ENCODE measurements around the gene NDUFS7.

Gene NDUFS7

DNA sequence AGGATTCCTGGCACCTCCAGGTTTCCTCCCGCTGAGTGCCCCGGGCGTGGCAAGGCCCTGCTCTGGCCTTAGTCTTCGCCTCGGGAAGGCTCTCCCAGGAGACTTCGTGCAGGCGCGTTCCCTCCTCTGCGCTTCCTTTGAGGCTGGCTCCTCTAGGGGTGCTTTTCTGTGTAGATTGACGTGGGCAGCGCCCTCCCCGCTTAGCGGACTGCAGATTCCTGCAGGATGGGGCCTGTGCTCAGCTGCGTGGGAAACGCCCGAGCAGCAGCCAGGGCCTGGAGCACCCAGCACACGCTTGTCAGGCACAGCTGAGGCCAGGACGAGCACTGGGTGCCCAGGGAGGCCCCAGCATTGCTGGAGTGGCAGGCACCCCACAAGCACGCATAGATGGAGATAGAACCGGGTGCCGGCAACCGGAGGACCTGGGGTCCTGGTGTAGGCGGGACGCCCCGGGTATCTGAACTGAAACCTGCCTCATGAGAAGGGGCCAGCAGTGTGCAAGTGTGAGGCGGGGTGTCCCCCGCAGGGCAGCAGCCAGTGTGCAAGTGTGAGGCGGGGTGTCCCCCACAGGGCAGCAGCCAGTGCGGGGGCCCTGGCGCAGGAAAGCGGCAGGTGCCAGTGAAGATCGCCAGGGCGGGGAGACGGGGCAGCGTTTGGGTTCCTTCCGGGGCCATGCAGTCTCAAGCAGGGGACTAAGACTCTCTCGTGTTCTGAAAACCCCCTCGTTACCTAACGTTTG is 3.4 kb downstream of the NDUFS7 start:
- DNase-seq (ENCODE audit: low read depth) = no peak

GRCh38 chr19:1387684-1388636 is 4.3 kb downstream of the NDUFS7 start:
- DNase-seq (ENCODE audit: low read depth) = no peak

DNA sequence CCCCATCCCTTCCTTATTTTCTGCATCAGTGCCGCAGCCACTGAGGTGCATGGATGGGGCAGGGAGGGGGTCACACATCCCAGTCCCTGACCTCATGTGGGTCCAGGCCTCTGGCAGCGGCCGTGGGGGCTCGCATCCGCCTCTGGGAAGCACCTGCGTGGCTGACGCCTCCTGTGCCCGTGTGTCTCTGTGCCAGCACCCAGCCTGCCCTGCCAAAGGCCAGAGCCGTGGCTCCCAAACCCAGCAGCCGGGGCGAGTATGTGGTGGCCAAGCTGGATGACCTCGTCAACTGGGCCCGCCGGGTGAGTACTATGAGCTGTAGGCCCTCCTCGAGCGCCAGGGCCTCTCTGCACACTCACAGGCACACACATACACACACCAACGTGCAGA is 4.9 kb downstream of the NDUFS7 start:
- no peak for DNase-seq (ENCODE audit: low read depth)

GRCh38 chr19:1389033-1389940 is 5.6 kb downstream of the NDUFS7 start:
- no peak for DNase-seq (ENCODE audit: low read depth)

DNA sequence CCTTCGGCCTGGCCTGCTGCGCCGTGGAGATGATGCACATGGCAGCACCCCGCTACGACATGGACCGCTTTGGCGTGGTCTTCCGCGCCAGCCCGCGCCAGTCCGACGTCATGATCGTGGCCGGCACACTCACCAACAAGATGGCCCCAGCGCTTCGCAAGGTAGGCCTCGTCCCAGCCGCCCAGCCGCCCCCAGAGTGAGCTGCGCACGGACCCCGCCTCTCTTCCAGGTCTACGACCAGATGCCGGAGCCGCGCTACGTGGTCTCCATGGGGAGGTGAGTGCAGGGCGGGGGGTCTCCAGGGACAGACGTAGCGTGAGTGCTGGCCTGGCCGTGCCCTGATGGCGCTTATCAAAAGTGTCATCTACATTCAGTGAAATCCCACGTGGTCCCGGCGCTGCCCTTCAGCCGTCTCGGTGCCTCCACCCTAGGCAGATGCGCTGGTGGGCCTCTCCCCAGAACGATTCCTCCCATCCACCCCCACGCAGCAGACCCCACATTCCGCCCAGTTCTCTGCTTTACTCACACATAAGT is 7.2 kb downstream of the NDUFS7 start:
- DNase-seq (ENCODE audit: low read depth) = no peak

DNA sequence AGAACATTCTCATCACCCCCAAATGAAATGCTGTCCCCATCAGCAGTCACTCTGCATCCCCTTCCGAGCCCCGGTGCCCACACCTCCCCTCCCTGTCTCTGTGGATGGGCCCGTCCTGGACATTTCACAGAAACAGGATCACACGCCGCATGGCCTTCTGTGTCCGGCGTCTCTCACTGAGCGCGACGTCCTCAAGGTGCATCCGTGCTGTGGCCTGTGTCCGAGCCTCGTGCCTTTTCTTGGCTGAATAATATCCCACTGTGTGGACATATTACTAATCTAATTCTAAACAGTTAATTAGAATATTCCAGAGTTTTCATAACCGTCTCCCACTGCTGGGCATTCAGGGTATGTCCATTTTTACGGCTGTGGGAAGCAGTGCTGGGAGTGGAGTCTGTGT is 8.7 kb downstream of the NDUFS7 start:
- DNase-seq (ENCODE audit: low read depth) = no peak

DNA sequence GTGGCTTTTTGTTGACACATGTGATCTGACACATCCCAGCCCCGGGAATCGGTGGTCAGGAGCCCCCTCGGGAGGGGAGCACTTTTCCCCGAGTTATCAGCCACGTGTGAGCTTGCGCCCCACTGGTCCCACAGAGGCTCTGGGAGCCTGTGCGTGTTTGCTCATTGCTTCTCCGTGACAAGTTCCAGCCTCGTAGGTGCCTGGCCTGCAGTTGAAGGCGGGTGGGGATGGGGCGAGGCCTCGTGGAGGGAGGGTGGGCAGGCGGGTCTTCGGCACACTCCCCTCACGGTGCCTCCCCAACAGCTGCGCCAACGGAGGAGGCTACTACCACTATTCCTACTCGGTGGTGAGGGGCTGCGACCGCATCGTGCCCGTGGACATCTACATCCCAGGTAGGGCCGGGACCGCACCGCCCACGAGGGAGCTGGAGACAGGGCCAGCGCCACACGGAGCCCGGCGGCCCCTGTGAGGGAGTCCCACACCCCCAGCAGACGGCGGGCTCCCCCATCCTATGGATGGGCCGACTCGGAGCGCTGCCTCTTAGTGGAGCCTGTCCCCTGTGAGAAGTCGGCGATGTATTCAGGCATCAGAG is 9.3 kb downstream of the NDUFS7 start:
- DNase-seq (ENCODE audit: low read depth) = no peak

- DNase-seq (ENCODE audit: low read depth) = no peak
These were observed 10.1 kb downstream of the NDUFS7 start for GRCh38 chr19:1393841-1394240.

DNA sequence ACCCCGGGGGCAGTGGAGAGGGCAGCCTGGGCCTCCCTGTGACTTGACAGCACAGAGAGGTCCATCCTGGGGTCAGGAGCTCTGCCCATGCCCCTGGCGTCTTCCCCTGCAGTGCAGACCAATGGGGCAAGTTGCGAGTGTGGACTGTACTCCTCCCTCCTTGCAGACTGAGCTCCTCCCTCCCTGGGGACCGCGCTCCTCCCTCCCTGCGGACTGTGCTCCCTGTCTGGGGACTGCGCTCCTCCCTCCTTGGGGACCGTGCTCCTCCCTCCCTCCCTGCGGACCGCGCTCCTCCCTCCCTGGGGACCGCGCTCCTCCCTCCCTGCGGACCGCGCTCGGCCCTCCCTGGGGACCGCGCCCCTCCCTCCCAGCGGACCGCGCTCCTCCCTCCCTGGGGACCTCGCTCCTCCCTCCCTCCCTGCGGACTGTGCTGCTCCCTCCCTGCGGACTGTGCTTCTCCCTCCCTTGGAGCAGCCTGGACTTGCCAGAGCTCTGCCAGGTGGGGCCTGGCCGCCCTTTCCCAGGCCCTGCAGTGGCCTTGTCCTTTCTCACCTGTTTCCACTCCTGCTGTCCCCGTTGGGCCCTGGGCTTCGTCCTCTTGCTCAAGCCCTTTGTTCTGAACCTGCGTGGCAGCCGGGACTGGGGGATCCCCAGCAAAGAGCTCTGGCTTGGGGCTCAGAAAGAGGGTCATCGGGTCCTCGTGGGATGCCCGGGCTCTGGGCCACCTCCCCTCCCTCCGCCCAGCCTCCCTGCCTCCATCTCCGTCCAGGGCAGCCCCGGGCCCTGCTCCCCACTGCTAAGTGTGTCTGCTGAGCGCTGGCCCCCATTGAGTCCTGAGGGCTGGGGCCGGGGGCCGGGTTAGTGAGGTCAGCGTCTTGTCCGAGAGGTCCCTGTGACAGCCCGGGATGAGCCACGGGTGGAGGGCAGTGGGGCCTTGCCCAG is 10.8 kb downstream of the NDUFS7 start:
- DNase-seq (ENCODE audit: low read depth) = no peak

DNA sequence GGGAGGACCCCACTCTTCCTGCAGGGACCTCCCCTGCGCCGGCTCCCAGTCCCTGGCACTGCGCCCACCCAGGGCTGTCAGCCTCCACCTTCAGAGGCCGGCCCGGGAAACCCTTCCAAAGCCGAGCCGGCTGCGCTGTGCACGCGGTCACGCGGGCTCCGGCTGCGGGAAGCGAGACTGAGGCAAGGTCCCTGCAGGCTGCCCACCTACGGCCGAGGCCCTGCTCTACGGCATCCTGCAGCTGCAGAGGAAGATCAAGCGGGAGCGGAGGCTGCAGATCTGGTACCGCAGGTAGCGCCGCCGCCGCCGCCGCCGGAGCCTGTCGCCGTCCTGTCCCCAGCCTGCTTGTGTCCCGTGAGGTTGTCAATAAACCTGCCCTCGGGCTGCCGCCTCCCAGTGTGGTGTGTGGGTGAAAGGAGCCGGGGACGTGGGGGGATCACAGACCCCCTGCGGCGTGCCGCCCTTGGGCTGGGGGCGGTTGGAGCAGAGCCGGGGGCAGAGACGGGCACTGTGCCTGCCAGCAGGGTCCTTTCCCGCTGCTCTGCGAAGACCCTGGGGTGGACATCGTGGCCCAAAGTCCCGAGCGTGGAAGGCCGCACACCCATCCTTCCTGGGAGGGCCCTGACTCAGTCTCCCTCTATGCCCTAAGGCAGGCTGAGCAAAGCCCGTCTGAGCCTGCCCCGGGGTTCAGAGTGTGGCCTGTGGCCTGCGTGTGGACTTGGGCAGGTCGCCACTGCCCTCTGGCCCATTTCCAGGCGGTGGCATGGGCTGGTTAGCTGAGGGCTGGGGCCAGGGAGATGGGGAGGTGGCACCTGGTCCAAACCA is 11.7 kb downstream of the NDUFS7 start:
- no peak for DNase-seq (ENCODE audit: low read depth)

DNA sequence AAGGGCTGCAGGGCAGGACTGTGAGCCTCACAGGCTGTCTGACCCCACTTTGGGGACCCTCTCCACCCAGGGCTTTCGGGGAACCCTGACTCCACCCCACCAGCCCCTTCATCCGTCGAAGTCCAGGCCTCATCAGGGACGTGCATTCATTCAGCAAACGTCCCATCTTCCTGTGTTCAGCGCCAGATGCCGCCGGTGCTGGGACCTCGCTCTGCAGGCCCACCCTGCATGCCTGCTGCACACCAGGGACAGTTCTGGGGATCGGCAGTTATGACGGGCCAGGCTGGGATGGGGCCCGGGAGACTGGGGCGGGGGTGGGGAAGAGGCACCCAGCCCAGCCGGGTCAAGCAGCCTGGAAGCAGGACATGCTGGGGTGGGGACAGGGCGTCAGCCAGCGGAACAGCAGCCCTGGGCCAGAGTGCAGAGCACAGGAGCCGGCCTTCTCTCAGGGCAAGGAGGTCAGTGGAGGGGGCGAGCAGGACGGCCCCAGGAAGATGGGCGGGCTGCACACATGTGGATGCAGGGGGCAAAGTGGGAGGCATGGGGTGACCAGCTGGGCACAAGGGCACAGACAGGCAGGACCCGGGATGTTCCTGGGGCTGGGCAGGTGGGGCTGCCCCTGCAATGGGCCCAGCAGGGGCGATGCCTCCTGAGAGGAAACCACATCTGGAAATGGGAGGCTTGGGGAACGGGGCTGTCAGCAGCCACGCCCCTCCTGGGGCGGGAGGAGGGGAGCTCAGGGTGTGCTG is 12.5 kb downstream of the NDUFS7 start:
- no peak for DNase-seq (ENCODE audit: low read depth)

DNA sequence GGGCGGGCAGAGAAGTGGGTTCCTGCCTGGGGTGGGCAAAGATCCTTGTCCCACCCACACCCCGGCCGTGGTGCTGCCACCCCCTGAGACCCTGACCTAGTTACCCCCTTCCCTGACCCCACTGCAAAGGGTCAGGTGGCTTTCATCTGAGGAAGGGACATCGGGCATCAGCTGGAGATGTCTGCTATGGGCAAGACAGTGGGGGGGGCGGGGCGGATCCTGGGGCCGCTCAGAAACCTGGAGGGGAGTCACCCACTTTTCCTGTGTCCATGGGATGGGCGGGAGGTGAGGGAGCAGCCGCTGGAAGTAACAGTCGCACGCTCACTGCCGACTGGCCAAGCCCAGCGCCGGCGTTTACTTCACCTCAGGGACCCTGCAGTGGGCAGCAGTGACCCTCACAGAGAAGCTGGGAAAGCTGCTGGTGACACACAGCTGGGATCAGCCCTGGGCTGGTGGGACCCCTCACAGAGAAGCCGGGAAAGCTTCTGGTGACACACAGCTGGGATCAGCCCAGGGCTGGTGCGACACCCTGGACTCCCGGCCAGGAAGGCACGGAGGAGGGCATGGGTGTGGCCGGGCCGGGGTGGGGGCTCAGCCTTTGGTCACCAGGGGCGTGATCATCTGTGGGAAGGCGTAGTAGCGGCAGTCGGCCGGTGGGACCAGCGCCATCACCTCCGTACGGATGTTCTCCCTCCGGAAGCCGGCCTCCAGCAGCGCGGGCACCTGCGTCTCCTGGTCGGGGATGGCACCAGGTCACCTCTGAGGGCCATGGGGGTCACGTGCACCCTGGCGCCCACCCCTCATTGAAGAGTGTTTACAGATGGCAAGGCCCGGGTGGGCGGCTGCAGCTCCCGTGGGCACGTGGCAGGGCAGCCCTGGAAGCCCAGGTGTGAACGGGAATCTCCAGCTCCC is 13.3 kb downstream of the NDUFS7 start:
- no peak for DNase-seq (ENCODE audit: low read depth)

DNA sequence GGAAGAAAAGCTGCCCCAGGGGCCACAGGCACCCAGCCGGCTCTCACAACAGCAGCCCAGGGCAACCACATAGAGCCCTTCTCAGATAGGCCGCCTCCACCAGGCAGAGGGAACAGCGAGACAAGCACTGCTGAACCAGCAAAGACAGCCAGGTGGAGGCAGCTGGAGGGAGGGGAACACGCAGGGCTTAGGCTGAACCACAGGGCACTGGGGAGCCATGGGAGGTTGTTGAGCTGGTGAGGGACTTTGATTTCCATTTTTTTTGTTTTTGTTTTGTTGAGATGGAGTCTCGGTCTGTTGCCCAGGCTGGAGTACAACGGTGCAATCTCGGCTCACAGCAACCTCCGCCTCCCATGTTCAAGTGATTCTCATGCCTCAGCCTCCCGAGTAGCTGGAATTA is 14.1 kb downstream of the NDUFS7 start:
- no peak for DNase-seq (ENCODE audit: low read depth)

GRCh38 chr19:1399079-1399478 is 15.4 kb downstream of the NDUFS7 start:
- DNase-seq (ENCODE audit: low read depth) = no peak

GRCh38 chr19:1399745-1400144 is 16.0 kb downstream of the NDUFS7 start:
- no peak for DNase-seq (ENCODE audit: low read depth)

DNA sequence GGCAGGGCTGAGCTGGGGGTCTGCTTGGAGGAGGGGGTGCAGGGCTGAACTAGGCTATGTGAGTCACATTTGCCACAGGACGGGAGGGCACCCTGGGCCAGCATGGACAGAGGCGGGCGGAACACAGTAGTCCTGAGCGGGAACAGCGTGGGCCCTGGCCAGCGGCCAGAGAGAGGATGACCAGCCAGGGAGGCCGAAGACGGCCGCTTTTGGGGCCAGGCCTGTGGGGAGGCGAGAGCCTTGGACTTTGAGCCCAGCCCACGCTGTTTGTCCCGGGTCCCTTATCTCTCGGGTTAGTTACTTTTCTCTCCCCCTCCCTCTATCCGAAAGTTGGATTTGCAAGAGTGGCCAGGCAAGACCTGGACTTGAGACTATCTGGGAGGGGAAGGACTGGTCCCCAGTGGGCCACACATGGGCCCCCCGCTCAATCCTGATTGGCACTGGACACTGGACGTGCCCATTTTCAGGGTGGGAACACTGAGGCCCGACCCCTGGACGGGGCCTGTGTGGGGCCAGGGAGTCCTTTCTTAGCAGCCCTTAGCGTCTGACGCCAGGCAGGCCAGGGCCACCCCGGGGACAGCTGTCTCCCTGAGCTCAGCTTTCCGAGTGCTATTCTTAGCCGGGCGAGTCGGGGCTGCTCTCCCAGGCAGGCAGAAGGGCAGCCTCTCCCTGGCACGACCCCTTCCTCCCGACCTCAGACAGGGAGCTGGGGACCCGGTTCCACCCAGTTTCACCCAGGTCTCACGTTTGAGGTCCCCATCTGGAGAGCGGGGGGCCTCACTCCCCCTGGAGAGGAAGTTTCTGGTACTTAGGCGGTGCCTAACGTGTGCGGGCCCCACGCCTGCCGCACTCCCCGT is 16.8 kb downstream of the NDUFS7 start:
- no peak for DNase-seq (ENCODE audit: low read depth)
